Activated CD4-positive, alpha-beta T cell treated with anti-CD3 and anti-CD28 coated beads for 48 hours (primary cell): Measurements from ENCODE around the gene STAC3.

Experiments
- DNase-seq: peaks from one replicate; pipeline ENCODE4 v3.0.0-alpha.2; 2020

STAC3 gene

DNA sequence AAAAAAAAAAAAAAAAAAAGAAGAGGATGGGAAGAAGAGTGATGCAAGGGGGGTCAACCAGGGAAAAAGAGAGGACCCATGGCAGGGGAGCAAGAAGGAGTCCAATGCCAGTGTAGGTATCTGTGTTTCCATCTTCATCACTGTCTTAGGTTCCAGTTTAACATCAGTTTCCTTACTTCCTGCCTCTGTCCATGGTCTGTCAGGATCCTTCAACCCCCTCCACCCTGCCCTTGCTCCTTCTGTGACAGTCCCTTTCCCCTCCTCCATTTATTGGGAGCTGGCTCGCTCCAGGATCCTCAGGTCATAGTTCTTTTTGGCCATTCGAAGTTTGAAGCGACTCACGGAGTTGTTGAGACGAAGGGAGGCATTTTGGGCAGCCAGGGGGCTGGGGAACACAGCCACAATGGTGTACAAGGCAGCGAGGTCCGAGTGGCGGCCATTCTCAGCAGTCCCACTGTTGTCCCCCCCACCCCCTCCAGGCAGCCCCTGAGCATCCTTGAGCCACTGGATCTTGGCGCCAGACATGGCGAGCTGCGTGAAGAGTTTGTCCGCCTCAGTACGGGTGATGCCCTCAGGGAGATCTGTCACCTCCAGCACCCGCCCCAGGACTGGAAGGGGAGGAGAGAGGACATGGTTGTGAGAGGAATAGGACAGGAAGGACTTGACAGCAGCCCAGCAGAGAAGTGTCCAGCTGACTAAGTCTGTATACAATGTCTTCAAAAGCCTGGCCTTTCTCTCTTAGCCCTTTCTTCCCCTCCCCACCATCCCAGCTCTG, 3.7 kb upstream of the STAC3 start:
- DNase-seq = no peak

DNA sequence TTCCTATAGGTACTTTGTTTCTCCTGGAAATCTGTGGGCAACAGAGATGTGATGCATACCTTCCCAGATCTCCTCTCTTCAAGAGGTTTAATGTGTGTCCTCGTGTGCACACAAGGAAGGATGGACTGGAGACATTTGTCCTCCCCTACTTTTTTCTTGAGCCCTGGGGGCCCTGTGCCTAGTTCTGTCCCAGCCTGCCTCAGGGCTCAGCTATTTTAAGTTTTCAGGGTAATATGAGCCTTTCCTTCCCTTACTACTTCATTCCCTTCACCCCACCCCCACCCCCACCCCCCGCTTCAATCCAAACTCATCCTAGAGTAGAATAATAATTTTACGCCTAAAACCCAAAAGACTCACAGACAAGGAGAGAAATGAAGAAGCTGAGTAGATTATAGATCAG, 446 bp downstream of the STAC3 start:
- no peak for DNase-seq

DNA sequence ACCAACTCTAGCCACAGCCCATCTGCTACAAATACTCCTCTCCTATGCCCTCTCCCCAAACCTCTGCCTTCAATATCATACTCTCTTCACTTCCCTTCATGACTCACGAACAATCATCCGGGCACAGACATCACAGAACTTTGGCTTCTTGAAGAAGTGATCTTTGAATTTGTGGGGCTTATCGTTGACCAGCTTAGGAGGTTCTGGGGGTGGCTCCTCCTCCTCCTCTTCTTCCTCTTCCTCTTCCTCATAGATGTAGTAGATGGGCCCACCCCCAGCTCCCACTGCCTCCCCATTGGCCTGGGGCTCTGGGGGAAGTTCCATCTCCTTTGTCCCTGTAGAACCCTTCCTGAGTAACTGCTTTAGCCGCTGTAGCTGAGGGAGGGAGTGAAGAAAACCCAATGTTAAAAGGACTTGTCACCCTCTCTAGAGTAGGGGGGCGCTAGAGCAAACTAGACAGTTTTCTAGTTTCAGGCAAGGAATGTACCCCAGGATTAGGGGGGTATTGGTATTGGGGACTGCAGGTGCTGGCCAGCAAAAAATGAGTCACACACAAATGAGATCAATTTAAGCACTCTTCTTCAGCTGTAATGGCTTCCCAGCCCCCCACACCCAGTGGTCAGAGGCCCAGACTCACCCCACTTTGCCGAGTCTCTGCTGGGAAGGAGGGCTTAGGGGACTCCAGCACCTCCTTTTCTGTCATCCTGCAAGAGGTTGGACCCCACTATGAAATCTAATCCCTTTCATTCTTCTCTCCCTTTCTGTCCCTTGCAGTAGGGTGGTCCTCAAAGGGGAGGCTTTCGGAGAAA, 1.8 kb downstream of the STAC3 start:
- DNase-seq = no peak

DNA sequence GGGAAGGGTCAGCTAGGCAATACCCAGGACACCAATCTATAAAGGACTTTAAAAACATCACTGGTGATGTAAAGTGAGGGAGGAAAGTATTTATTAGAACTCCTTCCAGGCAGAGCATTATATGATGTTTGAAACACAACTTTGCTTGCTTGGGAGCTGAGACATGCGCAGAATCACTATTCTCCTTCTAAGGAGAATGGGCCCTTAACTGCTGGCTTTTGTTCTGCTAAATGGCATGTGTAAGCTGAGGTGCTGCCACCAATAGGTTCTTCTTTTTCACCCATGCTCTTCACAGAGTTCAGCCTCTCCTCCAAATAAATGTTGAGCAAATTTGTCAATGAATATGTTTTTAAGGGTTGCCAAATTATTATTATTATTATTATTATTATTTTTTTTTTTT, 3.9 kb downstream of the STAC3 start:
- no peak for DNase-seq

DNA sequence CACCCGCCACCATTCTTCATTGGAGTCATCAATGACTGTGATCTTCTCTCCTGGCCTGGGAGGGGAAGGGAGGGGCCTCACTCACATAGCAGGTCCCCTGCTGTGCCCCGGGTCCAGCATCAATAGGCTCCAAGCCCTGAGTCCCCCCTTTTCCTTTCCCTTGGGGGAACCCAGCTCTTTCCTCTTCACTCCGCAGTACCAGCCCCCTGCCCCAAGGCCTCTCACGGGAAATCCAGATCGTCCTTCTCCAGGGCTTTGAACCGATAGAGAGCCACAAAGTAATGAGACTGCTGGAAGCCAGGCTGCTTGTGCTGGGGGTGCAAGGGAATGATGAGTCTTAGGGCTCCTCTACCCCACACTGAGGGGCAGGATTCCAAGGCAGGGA, 6.7 kb downstream of the STAC3 start:
- no peak for DNase-seq

DNA sequence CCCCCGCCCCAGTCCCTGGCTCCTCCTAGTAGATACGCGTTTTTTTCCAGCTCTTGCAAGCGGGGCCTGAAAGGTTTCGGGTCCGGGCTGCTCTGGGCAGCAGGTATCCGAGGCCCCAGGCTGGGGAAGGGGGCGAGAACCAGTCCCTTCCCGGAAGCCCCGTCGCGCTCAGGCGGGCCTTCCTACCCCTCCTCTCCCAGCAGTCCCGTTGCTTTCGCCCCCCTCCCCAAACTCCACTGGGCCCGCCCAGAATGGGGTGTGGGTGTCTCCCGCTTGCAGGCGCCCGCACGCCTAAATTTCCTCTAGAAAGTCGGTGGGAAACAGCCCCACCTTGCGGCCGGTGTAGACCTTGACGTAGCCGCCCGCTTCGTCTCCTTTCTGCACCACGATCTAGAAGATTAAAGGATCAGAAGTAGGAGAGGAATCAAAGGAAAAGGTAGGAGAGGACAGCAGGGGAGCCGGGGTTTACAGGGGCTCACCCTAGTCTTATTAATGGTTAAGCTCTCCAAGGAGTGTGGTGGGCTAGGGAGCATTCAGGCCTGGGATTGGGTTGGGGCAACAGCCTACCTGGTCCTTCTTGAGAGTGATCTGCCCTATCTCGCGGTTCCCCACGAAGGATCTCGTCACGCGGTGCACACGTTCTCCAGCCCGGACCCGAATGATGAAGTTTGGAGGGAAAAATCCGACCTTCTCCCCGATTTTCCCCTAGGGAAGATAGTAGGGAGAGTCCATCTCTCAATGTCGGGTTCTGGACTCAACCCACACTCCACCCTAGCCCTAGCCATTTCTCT, 7.3 kb downstream of the STAC3 start:
- peak; percentile 91 for DNase-seq

DNA sequence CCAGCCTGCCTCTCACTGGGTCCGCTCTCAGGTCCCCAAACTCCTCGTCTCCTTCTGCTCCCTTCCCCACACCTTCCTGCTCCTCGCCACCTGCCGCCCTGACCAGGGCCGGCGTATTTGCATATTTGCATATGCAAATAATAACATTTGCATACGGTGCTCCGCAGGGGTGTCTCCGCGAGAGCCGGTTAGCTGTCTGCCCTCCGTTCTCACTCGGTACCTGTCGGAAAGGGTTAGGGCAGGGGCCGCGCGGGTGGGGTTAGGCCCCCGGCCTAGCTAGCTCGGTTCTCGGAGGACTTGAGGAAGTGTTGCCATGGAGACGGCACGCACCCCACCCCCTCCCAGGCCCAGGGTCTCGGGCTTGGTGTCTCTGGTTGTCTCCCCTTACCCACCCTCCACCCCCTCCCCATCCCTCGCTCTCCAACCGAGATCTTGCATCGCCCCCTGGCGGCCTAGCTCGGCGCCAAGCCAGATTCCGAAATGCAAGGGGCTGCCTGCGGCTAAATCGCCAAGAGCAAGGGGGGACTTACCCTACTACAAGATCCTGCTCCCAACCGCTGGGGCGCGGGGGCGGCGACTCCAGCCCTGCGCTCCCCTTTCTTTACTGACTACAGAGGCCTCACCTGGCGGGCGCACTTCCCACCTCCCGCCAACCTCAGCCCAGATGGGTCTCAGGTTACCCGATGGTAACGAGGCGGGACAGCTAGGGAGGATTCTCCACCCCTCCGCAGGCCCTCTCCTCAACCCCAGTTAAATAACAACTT, 8.1 kb downstream of the STAC3 start:
- DNase-seq = peak; percentile 83

DNA sequence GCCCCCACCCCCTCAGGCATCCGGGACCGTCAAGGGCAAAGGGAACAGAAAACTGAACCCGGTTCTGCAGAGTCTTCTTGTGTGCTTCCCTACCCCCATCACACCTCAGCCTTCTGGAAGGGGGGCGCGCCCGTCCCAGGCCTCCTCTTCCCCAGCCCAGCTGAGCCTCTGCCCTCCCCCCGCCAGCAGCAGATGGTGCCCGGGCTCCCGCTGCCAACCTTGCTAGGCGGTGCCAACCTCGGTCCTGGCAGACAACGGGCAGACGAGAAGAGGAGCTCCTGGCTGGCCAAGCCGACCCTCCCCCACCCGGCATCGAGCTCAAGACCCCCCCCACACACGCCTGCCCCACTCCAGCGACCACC, 8.7 kb downstream of the STAC3 start:
- DNase-seq = no peak

DNA sequence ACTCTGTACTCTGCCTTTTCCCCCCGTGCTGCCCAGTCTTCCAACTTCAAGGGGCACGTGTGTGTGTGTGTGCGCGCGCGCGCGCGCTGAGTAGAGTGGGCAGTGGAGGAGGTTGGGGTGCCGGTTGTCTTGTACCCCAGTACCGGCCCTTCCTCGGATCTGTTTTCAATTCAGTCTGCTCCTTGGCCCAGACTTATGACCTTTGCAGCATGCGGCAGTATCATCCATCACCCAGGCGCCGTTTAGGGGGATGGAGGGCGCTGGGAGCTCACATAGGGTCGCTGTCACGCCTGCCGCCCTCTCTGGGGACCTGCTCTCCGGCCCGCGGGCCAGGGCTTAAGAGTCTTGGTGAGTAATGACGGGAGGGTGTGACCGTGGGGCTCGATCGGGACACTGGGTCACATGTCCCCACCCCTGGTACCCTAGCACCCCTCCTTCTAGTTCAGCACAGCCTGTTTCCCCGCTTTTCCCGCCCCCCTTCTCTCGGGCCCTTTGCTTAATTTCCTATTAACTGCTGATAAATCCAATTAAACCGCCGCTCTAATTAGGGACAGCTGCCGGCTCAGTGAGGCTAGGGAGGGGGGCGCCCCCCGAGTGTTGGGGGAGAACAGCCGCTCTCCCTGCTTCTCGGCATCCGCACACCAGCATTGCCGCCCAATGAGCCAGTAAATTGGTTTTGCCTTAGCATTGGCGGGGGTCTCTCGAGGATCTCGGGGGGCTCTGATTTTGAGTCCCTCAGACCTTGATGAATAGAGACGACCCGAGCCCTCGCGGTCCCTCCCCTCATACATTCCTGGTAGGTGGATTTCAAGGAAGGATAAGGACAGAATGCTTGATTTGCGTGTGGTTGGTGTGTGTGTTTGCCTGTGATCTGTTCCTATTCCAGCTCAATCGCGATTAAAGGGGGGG, 9.3 kb downstream of the STAC3 start:
- DNase-seq = no peak

DNA sequence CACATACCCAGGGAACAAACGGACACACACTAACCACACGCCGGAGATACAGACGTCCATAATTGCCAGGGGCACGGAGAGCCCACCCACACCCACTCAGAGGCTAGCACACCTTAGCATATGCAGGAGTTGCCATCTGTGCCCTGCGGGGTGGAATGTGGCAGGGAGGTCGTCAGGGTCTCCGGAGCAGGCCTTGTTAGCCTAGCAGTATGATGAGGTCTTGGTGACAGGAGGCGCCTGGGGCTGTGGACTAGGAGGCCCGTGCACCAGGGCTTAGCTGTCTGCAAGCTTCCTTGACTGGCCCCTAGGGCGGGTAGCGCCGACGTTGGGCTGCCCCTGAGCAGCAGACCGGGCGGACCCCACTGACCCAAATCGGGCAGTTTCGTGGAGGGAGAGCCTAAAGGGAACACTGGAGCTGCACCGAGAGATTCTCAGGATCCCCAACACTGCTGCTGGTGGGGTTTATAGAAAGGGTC, 10.0 kb downstream of the STAC3 start:
- peak; percentile 55 for DNase-seq

DNA sequence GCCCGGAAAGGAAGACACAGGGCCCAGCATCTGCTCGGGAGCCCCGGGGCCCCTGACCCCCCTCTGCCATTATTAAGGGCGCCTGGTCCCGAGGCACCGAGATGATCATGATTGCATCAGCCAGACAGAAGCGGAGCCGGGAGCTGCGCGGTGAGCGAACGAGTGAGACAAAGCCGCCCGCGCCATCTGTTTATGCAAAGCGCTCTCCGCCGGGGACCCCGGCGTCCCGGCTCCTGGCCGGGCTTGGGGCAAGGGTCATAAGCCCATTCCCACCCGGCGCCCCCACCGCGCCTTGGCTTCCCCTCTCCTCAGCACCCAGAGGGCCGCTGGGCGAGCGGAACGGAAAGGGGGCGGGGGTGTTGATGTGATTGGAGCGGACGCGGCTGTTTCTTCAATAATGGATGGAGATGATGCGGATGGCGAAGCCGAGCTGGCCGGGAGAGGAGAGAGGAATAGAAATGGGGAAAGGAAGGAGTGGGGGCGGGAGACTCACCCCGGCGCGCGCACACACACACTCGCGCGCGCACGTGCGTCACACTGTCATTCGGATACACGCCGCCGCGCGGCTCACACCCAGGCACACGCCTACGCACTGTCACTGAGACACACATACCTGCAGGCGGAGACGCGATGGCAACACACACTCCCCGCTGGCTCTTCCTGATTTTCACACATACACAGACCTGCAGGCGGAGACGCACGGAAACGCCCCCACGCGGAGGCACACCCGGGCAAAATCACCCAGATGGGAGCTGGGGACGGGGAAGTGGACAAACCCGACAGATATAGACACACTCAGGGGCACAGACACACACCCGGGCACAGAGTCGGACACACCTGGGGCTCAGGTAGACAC, 10.7 kb downstream of the STAC3 start:
- DNase-seq = peak; percentile 83

DNA sequence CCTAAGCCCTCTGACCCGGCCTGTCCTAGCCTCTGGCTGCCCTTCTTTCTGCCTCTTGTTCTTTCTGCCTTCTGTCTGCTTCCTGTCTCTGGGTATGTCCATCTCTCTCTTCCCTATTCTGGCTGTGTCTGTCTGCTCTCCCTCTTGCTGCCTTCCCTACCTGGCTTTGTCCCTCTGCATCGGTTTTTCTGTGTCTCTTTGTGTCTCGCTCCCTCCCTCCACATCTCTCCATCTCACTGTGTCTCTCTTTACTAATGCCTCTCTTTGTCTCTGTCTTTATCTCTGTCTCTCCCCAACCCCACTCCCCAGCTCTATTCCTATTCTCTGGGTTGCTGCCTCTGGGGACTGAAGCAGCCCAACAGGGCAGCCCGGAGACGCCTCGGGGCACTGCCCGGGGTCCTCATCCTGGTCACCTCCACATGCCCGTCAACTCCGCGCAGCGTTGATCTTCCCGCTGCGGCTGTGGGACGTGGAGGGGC, 11.4 kb downstream of the STAC3 start:
- DNase-seq = no peak

DNA sequence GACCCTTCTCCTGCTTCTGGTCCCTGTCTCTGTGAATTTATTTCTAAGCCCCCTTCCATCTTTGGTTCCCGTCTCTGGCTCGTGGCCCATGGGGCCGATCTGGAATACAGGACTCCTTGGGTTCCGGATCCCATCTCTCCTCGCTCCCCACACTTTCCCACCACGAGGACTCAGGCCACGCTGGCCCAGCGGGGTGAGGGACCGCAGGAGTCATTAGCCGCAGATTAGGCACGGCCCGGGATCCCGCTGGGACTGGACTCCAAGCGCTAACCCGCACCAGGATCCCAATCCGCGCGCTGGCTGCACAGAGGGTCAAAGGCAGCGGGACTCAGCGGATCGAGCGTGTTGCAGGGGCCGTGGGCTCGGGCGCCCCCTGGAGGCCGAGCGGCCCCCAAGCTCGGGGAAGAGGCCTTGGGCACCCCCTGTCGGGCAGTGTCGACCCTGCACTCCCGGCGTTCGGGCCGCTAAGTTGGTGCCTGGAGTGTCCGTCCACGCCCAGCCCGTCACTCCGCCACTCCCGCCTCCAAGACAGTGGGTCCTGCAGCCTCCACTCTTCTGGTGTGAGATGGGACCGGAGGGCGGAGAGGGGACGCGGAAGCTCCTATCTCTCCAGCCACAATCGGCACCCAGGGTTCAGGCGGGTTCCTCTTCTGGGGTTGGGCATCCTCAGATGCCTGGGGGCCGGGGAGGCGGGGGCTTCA, 12.0 kb downstream of the STAC3 start:
- peak; percentile 93 for DNase-seq

DNA sequence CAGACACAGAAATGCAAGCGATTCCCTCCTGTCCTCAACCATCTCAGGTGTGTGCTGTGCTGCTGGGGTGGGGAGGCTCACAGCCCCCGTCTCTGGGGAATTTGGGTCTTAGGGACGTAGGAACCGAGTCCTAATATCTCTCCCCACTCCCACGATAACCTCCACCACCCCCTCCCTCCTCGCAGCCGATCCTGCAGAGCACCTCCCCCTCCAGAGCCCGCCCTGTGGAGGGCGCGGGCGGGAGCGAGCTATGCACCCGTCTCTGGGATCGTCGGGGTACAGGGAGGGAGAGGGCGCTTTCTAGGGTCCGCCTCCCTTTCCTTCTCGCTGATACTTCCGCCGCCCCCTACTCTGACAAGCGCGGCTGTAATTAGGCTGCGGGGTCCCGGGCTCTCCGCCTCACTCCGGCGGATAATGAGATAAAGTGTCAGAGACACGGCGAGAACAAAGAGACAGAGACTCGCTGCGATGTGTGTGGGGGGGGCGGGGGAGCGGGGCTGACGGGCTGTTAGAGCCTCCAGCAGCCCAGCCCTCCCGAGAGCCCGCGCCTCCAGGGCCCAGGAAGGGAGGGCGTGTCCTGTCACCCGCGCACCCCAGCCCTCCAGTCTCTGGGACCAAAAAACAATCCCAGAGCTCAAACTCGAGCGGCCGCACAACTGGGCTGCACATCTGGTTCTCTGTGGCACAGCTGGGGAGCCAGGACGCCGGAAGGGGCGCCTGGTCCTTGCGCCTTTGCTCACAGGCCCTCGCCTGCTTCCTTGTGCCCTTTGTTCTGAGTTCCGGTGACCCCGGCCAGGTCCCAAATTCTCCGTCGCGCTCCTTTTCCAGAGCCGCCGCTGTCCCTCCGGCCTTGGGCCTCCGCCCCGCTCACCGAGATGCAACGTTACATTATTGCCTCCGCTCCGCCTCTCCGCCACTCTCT, 12.8 kb downstream of the STAC3 start:
- DNase-seq = peak; percentile 50

DNA sequence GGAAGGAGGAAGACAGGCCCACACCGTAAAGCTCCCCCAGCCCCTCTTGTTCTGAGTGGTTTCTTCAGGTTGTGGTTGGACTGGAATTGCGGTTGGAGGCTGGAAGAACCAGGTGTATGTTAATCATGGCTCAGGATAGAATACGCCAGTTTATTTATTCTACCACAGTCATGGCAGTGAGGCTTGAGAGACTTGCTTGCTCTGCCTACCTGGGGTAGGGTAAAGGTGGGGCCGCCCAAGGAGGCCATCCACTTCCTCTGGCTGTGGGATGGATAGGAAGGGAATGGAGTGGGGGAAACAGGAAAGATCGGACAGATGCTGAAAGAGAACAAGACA, 13.4 kb downstream of the STAC3 start:
- no peak for DNase-seq

DNA sequence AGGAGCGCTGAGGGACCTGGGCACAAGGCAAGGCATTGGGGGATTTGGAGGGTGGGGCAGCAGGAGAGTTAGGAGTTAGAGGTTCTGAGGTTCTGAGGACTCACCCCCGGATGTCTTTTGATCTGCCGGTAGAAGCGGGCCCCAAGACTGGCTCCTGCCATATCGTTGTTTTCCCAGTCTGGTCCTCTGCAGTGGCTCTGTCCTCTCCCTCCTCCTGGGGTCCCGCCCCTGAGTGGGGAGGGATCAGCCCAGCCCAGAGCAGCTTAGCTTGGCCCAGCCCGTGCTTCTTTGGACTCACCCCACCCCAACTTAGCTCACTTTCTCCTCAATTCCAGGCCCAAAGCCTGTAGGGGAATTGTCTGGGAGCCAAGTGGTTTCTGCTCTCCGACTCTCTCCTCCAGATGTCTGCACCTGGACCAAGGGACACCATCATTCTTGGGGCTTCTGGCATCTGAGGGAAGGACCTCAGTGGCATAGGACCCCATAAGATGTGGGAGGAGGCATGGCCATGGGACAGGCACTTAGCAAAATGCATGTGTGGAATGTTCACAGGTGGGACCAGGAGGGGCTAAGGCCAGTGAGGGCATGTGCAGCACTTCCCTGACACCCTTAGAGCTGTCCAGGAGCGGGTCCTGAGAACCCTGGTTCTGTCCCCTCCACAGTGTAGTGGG, 13.9 kb downstream of the STAC3 start:
- no peak for DNase-seq

DNA sequence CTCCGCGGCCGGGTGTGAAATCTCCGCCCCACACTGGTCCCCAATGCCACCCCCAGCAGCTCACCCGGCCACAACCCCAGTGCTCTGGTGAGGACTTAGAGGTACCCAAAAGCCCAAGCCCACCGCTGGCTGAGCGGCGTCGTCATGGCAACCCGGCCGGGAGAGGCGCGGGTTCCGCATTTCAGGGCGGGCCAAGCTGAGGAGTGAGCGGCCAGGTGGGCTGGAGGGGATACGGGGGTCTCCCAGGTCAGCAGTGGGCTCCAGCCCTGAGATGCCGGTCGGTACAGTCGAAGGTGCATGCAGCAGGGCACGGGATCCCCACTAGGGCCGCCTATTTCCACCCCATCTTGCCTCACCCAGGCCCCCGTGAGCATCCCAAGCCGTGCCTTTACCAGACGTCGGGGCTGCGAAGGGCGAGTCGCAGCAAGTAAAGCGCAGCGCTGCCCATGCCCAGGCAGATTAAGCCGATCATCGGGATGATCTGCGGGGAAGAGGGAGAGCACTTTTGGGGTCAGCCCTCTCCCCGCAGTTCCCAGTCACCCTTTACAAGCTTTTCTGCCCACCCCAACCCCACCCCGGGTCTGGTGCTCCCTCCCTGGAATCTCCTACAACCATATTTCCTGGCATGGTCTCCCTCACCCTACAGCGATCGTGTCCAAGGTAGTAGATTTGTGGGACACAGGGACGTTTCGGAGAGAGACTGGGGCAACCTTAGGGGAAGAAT, 14.6 kb downstream of the STAC3 start:
- DNase-seq = peak; percentile 49

DNA sequence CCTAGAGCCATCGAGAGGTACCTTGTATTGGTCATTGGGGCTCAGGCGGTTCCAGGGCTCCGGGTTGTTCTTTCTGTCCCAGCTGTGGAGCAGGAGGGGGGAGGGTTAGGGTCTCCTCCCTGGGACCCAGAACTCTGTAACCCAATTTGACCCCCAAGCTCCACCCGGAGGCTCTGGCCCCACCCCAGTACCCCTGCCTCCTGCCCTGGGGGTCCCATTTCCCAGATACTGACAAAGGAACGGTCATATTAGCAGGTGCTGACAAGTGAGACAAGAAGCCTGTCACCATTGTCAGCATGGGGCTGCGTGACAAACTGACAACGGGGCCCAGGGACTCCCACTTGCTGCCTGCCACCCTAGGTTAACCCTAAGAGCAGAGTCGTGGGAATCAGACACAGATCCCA, 15.3 kb downstream of the STAC3 start:
- DNase-seq = no peak
